Pons (tissue), 1 donor: Measurements from ENCODE around the gene TGFA.
A peak's percentile ranks its signal among the peaks of the same experiment; 100 is the strongest.

Source experiments
- DNase-seq: peaks from one replicate; pipeline ENCODE4 v3.0.0-alpha.2; 2016; ENCODE audit warnings: low spot score

Gene TGFA

DNA sequence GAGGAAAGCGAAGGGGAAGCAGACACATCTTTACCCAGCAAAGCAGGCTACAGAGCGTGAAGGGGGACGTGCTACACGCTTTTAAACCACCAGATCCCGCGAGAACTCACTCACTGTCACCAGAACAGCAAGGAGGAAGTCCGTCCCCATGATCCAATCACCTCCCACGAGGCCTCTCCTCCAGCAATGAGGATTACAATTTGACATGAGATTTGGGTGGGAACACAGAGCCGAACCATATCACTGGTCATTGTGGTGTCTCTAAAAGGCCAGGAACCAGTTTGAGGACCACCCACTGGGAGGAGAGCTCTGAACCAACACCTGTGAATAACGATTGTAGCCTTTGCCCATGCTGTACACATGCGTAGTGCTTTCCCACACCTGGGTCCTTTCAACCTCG, 135.1 kb downstream of the TGFA start:
- DNase-seq = no peak

DNA sequence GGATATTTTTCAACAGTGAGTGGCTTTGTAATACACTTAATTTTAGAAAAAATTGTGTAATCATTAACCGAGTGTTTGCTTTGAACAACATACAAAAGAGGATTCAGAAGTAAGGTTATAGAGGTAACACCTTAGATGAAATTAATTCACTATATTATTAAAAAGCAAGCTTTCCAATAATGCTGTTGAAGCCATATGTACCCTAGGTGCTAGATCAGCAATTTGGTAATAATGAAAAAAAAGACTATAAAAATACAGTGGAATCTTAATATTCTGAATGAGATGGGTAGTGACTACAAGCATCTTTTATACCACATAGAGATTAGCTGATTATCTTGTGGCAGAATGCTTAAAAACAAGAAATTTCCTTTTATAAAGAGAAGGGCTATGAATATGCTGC, 136.6 kb downstream of the TGFA start:
- DNase-seq = no peak

DNA sequence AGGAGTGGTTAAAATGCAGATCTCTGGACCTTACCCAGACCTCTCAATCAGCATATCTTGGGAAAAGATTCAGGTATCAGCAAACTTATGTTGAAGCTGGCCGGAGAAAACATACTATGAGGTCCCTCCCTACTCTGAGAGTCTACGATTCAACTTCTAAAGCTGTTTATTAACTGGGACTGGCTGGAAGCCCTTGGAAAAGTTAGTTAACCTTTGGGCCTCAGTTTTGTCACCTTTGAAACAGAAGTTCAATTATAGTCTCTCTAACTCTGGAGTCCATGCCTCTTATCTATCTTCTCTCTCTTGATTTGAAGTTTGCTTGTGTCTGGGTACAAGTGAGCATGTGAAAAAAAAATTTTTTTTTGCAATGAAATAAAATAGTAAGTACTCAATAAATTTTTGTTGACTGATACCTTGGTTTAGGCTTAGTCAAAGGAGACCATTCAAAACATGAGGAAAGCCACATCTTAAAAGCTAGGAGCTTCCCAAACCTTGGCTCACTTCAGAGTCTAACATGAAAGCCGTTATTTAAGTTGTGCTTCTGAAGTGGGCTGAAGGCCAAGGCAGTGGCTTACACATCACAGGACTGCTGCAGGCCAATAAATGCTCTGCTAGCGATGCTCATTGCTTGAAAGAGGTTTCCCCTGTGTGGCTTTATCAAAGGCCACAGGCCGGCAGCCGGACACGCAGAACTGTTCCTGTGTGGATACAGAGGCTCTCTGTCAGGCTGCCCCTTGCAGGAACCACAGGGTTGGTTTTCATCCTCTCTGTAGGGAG, 141.1 kb downstream of the TGFA start:
- DNase-seq = peak; percentile 4

DNA sequence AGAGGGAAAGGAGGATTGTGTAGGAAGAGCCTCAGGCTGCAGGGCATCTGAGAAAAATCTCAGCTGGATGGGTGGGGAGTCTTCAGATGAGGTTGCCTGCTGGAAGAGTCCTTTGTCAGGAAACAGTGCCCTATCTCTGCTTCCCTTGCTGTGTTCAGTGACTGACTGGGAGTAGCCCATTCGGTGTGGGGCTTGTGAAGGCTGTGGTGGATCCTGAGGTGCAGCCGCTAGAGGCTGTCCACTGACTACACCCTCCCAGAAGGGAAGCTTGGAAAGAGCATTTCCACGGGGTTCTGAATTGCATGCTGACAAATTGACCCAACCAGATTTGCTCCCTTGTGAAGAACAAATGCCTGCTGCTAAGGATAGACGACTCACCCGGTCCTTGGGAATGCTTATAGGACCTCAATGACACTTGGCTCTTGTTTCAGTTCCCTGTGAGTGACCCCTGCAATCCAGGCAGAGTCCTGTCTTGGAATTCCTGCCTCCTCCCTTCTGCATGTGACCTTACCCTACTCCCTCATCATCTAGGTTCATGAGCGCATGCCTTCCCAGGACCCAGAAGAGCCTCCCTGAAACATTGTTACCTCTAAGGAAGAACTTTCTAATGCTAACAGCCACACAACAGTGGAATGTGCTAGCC, 142.0 kb downstream of the TGFA start:
- DNase-seq = no peak

DNA sequence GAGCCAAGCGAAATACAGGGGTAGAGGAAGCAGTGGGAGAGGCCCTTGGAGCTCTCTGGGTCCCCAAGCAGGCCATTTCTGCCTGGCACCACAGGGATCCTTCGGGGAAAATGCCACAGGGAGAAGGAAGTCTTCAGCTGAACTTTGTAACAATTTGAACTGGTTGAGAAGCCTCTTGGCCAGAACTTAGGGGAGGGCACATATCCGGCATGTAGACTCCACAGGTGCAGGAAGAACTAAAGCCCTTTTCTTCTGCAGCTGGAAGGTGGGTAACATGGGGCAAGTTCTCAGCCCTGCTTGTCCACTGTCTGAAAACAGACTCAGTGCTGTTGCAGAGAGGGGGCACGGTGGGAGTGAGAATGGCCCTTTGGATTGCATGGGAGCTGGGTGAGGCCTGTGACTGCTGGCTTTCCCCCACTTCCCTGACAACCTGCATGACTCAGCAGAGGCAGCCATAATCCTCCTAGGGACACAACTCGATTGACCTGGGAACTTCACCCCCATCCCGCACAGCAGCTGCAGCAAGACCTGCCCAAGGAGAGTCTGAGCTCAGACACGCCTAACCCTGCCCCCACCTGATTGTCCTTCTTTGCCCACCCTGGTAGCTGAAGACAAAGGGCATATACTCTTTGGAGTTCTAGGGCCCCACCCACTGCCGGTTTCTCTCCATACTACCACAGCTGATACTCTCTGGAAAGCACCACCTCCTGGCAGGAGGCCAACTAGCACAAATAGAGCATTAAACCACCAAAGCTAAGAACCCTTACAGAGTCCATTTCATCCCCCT, 150.2 kb downstream of the TGFA start:
- DNase-seq = no peak

DNA sequence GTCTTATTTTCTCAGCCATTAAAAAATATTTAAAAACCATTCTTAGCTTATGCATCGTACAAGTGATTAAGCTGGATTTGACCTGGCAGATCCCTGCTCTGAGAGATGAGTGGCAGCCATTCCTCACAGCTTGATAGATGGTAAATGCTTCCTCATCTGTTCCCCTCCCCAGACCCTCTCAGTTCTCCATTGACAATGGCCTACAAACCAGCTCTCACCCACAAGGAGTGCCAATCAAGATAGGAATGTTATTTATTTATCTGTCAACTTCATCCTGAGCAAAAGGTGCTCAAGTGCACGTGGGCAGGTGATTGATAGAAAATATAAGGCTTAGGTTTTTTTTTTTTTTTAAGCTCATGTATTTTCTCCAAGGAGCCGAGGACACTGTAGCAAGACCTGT, 153.1 kb downstream of the TGFA start:
- no peak for DNase-seq

DNA sequence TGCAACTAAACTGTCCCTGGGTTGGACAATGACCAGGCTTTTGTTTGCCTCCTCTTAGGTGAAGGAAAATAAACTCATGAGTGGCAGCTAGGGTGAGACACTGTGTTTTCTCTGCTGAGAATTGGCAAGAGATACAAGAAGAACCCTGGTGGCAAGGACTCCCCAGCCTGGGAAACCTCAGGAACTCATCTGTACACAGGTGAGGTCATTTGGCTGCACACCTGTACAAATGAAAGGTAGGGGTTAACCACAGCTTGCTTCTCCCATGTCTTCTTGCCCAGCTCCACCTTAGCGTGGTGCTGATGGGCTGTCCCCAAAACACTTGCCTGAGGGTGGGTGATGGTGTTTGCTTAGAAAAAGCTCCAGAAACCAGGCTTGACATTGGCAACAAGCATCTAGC, 154.6 kb downstream of the TGFA start:
- DNase-seq = no peak
